ENCODE data around the gene CDK16.

The CDK16 gene

DNA sequence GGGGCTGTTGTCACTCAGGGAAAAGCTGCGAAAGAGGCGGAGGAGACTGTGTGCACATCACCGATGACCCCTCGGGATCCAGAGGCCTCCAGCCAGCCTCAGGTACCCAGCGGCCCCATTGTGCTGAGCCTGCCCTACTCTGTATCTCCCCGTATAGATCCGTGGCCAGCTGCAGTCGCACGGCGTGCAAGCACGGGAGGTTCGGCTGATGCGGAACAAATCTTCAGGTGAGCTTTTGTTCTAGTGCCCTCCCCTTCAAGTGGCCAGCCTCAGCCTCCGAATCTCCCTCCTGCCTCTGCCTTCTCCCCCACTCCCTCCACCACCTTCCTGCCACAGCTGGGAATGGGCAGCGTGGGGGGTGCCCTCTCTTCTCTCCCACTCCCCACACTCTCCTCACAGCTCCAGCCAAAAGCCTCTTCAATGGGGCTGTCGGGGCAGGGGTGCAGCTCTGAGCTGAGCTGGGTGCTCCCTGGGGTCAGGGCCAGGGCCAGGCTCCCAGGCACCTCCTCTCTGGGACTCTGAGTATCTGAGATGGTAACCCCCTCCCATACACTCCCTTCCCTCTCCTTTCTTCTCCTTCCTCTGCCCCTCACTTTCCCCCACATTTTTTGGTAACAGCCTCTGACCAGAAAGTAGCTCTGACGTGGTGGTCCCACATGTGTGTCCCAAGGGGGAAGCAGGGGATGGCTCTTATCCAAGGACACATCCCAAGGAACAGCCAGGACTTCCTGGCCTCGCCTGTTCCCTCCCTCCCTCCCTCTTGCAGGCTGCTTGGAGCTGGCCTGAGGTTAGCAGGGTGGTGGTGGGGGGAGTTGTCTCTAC lies 45.3 kb upstream of the CDK16 start:
- TF ChIP-seq, protein P1, sequence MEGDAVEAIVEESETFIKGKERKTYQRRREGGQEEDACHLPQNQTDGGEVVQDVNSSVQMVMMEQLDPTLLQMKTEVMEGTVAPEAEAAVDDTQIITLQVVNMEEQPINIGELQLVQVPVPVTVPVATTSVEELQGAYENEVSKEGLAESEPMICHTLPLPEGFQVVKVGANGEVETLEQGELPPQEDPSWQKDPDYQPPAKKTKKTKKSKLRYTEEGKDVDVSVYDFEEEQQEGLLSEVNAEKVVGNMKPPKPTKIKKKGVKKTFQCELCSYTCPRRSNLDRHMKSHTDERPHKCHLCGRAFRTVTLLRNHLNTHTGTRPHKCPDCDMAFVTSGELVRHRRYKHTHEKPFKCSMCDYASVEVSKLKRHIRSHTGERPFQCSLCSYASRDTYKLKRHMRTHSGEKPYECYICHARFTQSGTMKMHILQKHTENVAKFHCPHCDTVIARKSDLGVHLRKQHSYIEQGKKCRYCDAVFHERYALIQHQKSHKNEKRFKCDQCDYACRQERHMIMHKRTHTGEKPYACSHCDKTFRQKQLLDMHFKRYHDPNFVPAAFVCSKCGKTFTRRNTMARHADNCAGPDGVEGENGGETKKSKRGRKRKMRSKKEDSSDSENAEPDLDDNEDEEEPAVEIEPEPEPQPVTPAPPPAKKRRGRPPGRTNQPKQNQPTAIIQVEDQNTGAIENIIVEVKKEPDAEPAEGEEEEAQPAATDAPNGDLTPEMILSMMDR (IDR thresholded peaks at IDR 0.05; ENCODE audit: borderline replicate concordance, insufficient read depth, low read depth, low read length): no peak

DNA sequence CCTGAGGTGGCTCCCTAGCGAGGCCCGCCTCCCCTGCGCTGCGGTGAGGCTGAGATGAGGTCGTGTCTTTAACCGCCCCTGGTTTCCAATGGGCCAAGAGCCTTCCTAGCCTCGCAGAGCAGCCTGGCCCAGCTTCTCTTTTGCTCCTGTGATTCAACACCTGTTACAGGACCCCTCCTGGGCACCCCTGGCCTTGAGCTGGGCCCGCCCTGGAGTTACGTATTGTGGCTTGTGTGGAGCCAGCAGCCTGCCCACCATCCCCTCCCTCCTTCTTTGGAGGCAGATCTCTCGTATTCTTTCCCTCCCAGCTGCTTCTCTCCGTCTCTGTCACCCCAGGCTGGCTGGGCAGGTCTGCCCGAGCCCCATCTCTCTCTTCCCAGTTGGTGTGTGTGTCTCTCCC lies 44.1 kb upstream of the CDK16 start:
- H3K4me3 ChIP-seq (ENCODE audit: low read depth, low read length): no peak overlapping the region
- TF ChIP-seq, protein P1 (IDR thresholded peaks at IDR 0.05; ENCODE audit: borderline replicate concordance, insufficient read depth, low read depth, low read length): no peak

More for the DNA sequence above, 45.3 kb upstream of the CDK16 start:
- H3K4me3 ChIP-seq (ENCODE audit: low read depth, low read length): no peak overlapping the region

GRCh38 chrX:47174846-47175587 lies 43.5 kb upstream of the CDK16 start:
- no peak overlapping the region for H3K4me3 ChIP-seq (ENCODE audit: low read depth, low read length)
- TF ChIP-seq, protein P1 (IDR thresholded peaks at IDR 0.05; ENCODE audit: borderline replicate concordance, insufficient read depth, low read depth, low read length): no peak

GRCh38 chrX:47175588-47175980 lies 42.9 kb upstream of the CDK16 start:
- TF ChIP-seq, protein P1 (IDR thresholded peaks at IDR 0.05; ENCODE audit: borderline replicate concordance, insufficient read depth, low read depth, low read length): no peak
- no peak overlapping the region for H3K4me3 ChIP-seq (ENCODE audit: low read depth, low read length)

DNA sequence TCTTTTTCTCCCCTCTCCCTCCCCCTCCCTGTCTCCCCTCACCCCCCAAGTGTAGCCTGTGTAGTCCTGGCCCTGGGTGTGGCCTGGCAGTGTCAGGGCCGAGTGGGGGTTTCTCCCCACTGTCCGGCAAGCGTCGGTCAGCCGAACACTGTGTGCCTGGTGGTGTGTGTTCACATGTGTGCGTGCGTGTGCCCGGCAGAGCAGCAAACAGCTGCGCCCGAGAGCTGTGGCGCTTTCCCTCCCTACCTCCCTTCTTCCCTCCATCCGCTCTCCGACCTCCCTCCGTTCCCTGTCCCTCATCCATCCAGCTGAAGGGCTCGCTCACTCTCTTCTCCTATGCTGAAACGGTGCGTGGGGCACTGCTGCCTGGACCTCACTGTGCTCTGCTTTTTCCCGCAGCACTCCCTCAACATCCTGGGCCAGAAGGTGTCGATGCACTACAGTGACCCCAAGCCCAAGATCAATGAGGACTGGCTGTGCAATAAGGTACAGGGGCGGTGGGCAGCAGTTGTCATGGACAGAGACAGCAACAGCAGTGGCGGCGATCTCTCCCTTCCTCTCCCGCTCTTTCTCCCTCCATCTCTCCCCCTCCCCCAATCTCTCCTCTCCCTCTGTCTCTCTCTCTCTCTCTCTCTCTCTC lies 42.3 kb upstream of the CDK16 start:
- no peak overlapping the region for H3K4me3 ChIP-seq (ENCODE audit: low read depth, low read length)
- TF ChIP-seq, protein P1 (IDR thresholded peaks at IDR 0.05; ENCODE audit: borderline replicate concordance, insufficient read depth, low read depth, low read length): no peak

GRCh38 chrX:47177079-47177478 lies 41.4 kb upstream of the CDK16 start:
- TF ChIP-seq, protein P1 (IDR thresholded peaks at IDR 0.05; ENCODE audit: borderline replicate concordance, insufficient read depth, low read depth, low read length): no peak
- H3K4me3 ChIP-seq (ENCODE audit: low read depth, low read length): no peak overlapping the region
